Liver (tissue), 9 donors: ENCODE results near the gene TNN. TPM values are rescaled to one million over a fixed set of nuclear protein-coding genes. Genes with fewer than 3 reads are reported as not detected.

Experiments used
- DNase-seq: peaks from one replicate; pipeline ENCODE4 v3.0.0-alpha.2; 2017; ENCODE audit warnings: low spot score
- H3K27ac ChIP-seq, 2 donors: one replicate each; pipeline ENCODE4 v1.7.0; 2013; ENCODE audit warnings: inconsistent platforms in 2 of 2, low read length in 2 of 2, control low read depth in 1 of 2, low read depth in 1 of 2, mild to moderate bottlenecking in 1 of 2
- H3K27me3 ChIP-seq, 4 donors: one replicate each; pipeline versions ENCODE4 v1.6.1 to v1.7.0; 2013; ENCODE audit warnings: low read length in 3 of 4, inconsistent platforms in 1 of 4, mild to moderate bottlenecking in 1 of 4, moderate library complexity in 1 of 4; ENCODE audit not compliant: control insufficient read depth in 4 of 4, insufficient read depth in 4 of 4
- H3K36me3 ChIP-seq, 4 donors: one replicate each; pipeline versions ENCODE4 v1.6.1 to v1.7.0; 2013; ENCODE audit warnings: low read length in 3 of 4, mild to moderate bottlenecking in 3 of 4, low read depth in 1 of 4, moderate library complexity in 1 of 4; ENCODE audit not compliant: control insufficient read depth in 4 of 4, insufficient read depth in 3 of 4
- H3K4me1 ChIP-seq, 4 donors: one replicate each; pipeline versions ENCODE4 v1.6.1 to v1.7.0; 2013; ENCODE audit warnings: low read length in 3 of 4, mild to moderate bottlenecking in 3 of 4, moderate library complexity in 1 of 4; ENCODE audit not compliant: control insufficient read depth in 4 of 4, insufficient read depth in 4 of 4
- H3K4me3 ChIP-seq, 3 donors: one replicate each; pipeline versions ENCODE4 v1.6.1 to v1.7.0; 2013; ENCODE audit warnings: low read length in 3 of 3, control low read depth in 1 of 3, low read depth in 1 of 3, mild to moderate bottlenecking in 1 of 3
- H3K9ac ChIP-seq, 2 donors: one replicate each; pipeline ENCODE4 v1.7.0; 2013; ENCODE audit warnings: low read length in 2 of 2, mild to moderate bottlenecking in 2 of 2, moderate library complexity in 2 of 2, control low read depth in 1 of 2, low read depth in 1 of 2
- H3K9me3 ChIP-seq, 4 donors: one replicate each; pipeline versions ENCODE4 v1.6.1 to v1.7.0; 2013; ENCODE audit warnings: low read length in 3 of 4; ENCODE audit not compliant: control insufficient read depth in 4 of 4
- EGR1 ChIP-seq, 2 donors: IDR thresholded peaks; 2 replicates each; pipeline ENCODE4 v1.6.1; 2016 to 2018; ENCODE audit warnings: antibody characterized with exemption in 2 of 2, low read depth in 2 of 2
- FOXA1 ChIP-seq: IDR thresholded peaks from 2 replicates; pipeline ENCODE4 v1.6.1; 2016; ENCODE audit warnings: antibody characterized with exemption
- FOXA2 ChIP-seq: IDR thresholded peaks from 2 replicates; pipeline ENCODE4 v1.6.1; 2016; ENCODE audit warnings: antibody characterized with exemption
- GABPA ChIP-seq, 2 donors: IDR thresholded peaks in 1 of 2; conservative IDR thresholded peaks in 1 of 2; 2 replicates each; pipeline ENCODE4 v1.6.1; 2016; ENCODE audit warnings: antibody characterized with exemption in 2 of 2, mild to moderate bottlenecking in 1 of 2, moderate library complexity in 1 of 2
- HNF4A ChIP-seq, 2 donors: conservative IDR thresholded peaks; 2 replicates each; pipeline ENCODE4 v1.6.1; 2016; ENCODE audit warnings: antibody characterized with exemption in 2 of 2, mild to moderate bottlenecking in 2 of 2
- HNF4G ChIP-seq: IDR thresholded peaks from 2 replicates; pipeline ENCODE4 v1.6.1; 2016; ENCODE audit warnings: antibody characterized with exemption
- JUND ChIP-seq, 2 donors: IDR thresholded peaks; 2 replicates each; pipeline ENCODE4 v1.6.1; 2016; ENCODE audit warnings: antibody characterized with exemption in 2 of 2
- NR2F2 ChIP-seq: IDR thresholded peaks from 2 replicates; pipeline ENCODE4 v1.6.1; 2016; ENCODE audit warnings: antibody characterized with exemption
- RAD21 ChIP-seq, 2 donors: IDR thresholded peaks; 2 replicates each; pipeline ENCODE4 v1.6.1; 2016; ENCODE audit warnings: antibody characterized with exemption in 2 of 2, mild to moderate bottlenecking in 2 of 2
- RXRA ChIP-seq, 2 donors: IDR thresholded peaks; 2 replicates each; pipeline ENCODE4 v1.6.1; 2017 to 2018; ENCODE audit warnings: antibody characterized with exemption in 2 of 2, mild to moderate bottlenecking in 1 of 2
- SP1 ChIP-seq: IDR thresholded peaks from 2 replicates; pipeline ENCODE4 v1.6.1; 2018; ENCODE audit warnings: antibody characterized with exemption, mild to moderate bottlenecking
- TAF1 ChIP-seq: conservative IDR thresholded peaks from 2 replicates; pipeline ENCODE4 v1.6.1; 2016; ENCODE audit warnings: antibody characterized with exemption, mild to moderate bottlenecking
- YY1 ChIP-seq: IDR thresholded peaks from 2 replicates; pipeline ENCODE4 v1.6.1; 2016; ENCODE audit warnings: antibody characterized with exemption, mild to moderate bottlenecking
- WGBS: extraction: QIAGEN DNeasy Blood & Tissue Kit; methylation state at CpG from one replicate; pipeline ENCODE4 v1.1.7; 2013; 5-methylcytosine and 5-hydroxymethylcytosine counted together
- polyA plus RNA-seq, 2 donors: library from polyadenylated mRNA; stranded (reverse) in 1 of 2; unstranded in 1 of 2; fragments of 200-250 nt in 1 of 2; fragments of >200 nt in 1 of 2; fragmentation: Nextera tagmentation in 1 of 2; extraction: Ambion mirVana in 1 of 2; gene quantifications; one replicate each; pipeline versions ENCODE4 v1.2.1 to v1.2.3, GENCODE V29; 2013 to 2015
- total RNA-seq, 2 donors: library from RNA; depleted of rRNA; stranded (reverse); fragments of >200 nt; gene quantifications; one replicate each; pipeline ENCODE4 v1.2.3, GENCODE V29; 2014
- TF ChIP-seq, protein P1 (sequence below): IDR thresholded peaks from 2 replicates; pipeline ENCODE4 v1.6.1; 2016; ENCODE audit warnings: antibody characterized with exemption
- TF ChIP-seq, protein P2 (sequence below): IDR thresholded peaks from 2 replicates; pipeline ENCODE4 v1.6.1; 2016; ENCODE audit warnings: antibody characterized with exemption
- TF ChIP-seq, protein P3 (sequence below): IDR thresholded peaks from 2 replicates; pipeline ENCODE4 v1.6.1; 2016; ENCODE audit warnings: antibody characterized with exemption, mild to moderate bottlenecking
- TF ChIP-seq, protein P4 (sequence below): IDR thresholded peaks from 2 replicates; pipeline ENCODE4 v1.6.1; 2016; ENCODE audit warnings: antibody characterized with exemption
- TF ChIP-seq, protein P5 (sequence below): fragments of 150-350 bp; IDR thresholded peaks from 2 replicates; pipeline ENCODE4 v1.5.1; 2017; ENCODE audit warnings: improper control_type of control experiment, low read depth, low read length; ENCODE audit not compliant: missing input control
- donor health status: healthy.
- donor health status: healthy.
- donor health status: healthy.
- donor health status: healthy.
- donor health status: healthy.

Gene TNN
- total and polyA plus RNA-seq, 4 donors: 0.11 to 1.8 (median 0.80) TPM

- TF ChIP-seq JUND (IDR thresholded peaks at IDR 0.05): no peak
- TF ChIP-seq, protein P1, sequence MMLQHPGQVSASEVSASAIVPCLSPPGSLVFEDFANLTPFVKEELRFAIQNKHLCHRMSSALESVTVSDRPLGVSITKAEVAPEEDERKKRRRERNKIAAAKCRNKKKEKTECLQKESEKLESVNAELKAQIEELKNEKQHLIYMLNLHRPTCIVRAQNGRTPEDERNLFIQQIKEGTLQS: no peak
Measured at GRCh38 chr1:175167861-175168260, 100.2 kb downstream of the TNN start (continued).

DNA sequence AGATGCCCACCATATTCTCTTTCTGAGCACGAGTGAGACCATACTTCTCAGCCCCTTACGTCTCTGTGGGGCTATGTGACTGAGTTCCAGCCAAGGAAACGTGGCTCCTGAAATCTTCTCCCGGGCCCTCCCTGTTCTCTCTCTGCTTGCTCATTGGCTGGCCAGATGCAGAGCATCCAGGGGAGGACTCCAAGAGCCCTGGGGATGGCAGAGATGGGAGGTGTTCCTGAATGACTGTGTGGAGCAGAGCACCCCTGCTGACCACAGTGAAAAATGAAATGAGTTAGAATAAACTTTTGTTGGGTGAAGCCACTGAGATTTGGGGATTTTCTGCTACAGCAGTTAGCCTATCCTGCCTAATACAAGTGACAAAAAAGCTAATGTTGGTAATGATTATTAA lies 101.1 kb downstream of the TNN start:
- no peaks in the 10 kb centered on the region for H3K27me3 ChIP-seq
- peaks cover 0 to 12% (median 4%) of the 10 kb centered on the region in 4 donors for H3K4me1 ChIP-seq
- no peak overlapping the region for H3K9ac ChIP-seq
- no peak overlapping the region for H3K4me3 ChIP-seq
- no peak overlapping the region for H3K27ac ChIP-seq
- H3K36me3 ChIP-seq: peaks cover 6 to 33% (median 22%) of the 10 kb centered on the region in 4 donors
- DNase-seq: no peak
- 95% methylated on average over 4 of the region's 4 CpGs for WGBS
- H3K9me3 ChIP-seq: no peaks in the 10 kb centered on the region
- TF ChIP-seq HNF4A (conservative IDR thresholded peaks at IDR 0.05): no peak
- TF ChIP-seq, protein P2, sequence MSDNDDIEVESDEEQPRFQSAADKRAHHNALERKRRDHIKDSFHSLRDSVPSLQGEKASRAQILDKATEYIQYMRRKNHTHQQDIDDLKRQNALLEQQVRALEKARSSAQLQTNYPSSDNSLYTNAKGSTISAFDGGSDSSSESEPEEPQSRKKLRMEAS: no peak
- no peak for TF ChIP-seq HNF4G
- TF ChIP-seq NR2F2: no peak
- TF ChIP-seq GABPA (IDR thresholded peaks at IDR 0.05 in 1 of 2, conservative IDR thresholded peaks at IDR 0.05 in 1 of 2): no peak
- TF ChIP-seq, protein P3, sequence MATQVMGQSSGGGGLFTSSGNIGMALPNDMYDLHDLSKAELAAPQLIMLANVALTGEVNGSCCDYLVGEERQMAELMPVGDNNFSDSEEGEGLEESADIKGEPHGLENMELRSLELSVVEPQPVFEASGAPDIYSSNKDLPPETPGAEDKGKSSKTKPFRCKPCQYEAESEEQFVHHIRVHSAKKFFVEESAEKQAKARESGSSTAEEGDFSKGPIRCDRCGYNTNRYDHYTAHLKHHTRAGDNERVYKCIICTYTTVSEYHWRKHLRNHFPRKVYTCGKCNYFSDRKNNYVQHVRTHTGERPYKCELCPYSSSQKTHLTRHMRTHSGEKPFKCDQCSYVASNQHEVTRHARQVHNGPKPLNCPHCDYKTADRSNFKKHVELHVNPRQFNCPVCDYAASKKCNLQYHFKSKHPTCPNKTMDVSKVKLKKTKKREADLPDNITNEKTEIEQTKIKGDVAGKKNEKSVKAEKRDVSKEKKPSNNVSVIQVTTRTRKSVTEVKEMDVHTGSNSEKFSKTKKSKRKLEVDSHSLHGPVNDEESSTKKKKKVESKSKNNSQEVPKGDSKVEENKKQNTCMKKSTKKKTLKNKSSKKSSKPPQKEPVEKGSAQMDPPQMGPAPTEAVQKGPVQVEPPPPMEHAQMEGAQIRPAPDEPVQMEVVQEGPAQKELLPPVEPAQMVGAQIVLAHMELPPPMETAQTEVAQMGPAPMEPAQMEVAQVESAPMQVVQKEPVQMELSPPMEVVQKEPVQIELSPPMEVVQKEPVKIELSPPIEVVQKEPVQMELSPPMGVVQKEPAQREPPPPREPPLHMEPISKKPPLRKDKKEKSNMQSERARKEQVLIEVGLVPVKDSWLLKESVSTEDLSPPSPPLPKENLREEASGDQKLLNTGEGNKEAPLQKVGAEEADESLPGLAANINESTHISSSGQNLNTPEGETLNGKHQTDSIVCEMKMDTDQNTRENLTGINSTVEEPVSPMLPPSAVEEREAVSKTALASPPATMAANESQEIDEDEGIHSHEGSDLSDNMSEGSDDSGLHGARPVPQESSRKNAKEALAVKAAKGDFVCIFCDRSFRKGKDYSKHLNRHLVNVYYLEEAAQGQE: no peak
- TF ChIP-seq, protein P4, sequence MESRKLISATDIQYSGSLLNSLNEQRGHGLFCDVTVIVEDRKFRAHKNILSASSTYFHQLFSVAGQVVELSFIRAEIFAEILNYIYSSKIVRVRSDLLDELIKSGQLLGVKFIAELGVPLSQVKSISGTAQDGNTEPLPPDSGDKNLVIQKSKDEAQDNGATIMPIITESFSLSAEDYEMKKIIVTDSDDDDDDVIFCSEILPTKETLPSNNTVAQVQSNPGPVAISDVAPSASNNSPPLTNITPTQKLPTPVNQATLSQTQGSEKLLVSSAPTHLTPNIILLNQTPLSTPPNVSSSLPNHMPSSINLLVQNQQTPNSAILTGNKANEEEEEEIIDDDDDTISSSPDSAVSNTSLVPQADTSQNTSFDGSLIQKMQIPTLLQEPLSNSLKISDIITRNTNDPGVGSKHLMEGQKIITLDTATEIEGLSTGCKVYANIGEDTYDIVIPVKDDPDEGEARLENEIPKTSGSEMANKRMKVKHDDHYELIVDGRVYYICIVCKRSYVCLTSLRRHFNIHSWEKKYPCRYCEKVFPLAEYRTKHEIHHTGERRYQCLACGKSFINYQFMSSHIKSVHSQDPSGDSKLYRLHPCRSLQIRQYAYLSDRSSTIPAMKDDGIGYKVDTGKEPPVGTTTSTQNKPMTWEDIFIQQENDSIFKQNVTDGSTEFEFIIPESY: no peak
- TF ChIP-seq FOXA1: no peak
- no peak for TF ChIP-seq RXRA (IDR thresholded peaks at IDR 0.05)
- no peak for TF ChIP-seq JUND (IDR thresholded peaks at IDR 0.05)
- no peak for TF ChIP-seq YY1
- TF ChIP-seq, protein P5, sequence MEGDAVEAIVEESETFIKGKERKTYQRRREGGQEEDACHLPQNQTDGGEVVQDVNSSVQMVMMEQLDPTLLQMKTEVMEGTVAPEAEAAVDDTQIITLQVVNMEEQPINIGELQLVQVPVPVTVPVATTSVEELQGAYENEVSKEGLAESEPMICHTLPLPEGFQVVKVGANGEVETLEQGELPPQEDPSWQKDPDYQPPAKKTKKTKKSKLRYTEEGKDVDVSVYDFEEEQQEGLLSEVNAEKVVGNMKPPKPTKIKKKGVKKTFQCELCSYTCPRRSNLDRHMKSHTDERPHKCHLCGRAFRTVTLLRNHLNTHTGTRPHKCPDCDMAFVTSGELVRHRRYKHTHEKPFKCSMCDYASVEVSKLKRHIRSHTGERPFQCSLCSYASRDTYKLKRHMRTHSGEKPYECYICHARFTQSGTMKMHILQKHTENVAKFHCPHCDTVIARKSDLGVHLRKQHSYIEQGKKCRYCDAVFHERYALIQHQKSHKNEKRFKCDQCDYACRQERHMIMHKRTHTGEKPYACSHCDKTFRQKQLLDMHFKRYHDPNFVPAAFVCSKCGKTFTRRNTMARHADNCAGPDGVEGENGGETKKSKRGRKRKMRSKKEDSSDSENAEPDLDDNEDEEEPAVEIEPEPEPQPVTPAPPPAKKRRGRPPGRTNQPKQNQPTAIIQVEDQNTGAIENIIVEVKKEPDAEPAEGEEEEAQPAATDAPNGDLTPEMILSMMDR: no peak
- TF ChIP-seq FOXA2: no peak
- TF ChIP-seq RAD21 (IDR thresholded peaks at IDR 0.05): no peak
- no peak for TF ChIP-seq TAF1
- no peak for TF ChIP-seq EGR1 (IDR thresholded peaks at IDR 0.05; ENCODE audit: low read depth in 2 of 2)
- TF ChIP-seq SP1: no peak
- TF ChIP-seq, protein P1: no peak
